Measurements from ENCODE around the gene TARDBP.
"Not testable (repeated sequence)": the region's sequence is repeated elsewhere in the genome, so short reads cannot be mapped to it uniquely, and the experiment has no call there.

TARDBP gene

GRCh38 chr1:11012260-11013159 is at the start of gene TARDBP:
TARDBP (plus strand) TSS chr1:11012654; CDS start chr1:11013728, 1,074 bp downstream.
- peak; percentile 98 for DNase-seq (ENCODE audit: low spot score)

- no peak for DNase-seq (ENCODE audit: low spot score)
These were observed 46.8 kb upstream of the TARDBP start for GRCh38 chr1:10965546-10966226.

- no peak for DNase-seq (ENCODE audit: low spot score)
These were observed 45.4 kb upstream of the TARDBP start for GRCh38 chr1:10967090-10967489.

GRCh38 chr1:10968411-10968826 is 44.0 kb upstream of the TARDBP start:
- no peak for DNase-seq (ENCODE audit: low spot score)

GRCh38 chr1:10969267-10969970 is 43.0 kb upstream of the TARDBP start:
- no peak for DNase-seq (ENCODE audit: low spot score)

GRCh38 chr1:10969971-10970332 is 42.5 kb upstream of the TARDBP start:
- no peak for DNase-seq (ENCODE audit: low spot score)

- no peak for DNase-seq (ENCODE audit: low spot score)
These were observed 38.9 kb upstream of the TARDBP start for GRCh38 chr1:10973552-10973951.

- no peak for DNase-seq (ENCODE audit: low spot score)
These were observed 38.2 kb upstream of the TARDBP start for GRCh38 chr1:10973956-10974881.

GRCh38 chr1:10975567-10976326 is 36.7 kb upstream of the TARDBP start:
- DNase-seq (ENCODE audit: low spot score): no peak

GRCh38 chr1:10978719-10979118 is 33.7 kb upstream of the TARDBP start:
- no peak for DNase-seq (ENCODE audit: low spot score)

GRCh38 chr1:10979483-10979920 is 33.0 kb upstream of the TARDBP start:
- DNase-seq (ENCODE audit: low spot score): no peak

GRCh38 chr1:10980094-10980577 is 32.3 kb upstream of the TARDBP start:
- DNase-seq (ENCODE audit: low spot score): no peak

GRCh38 chr1:10980841-10981727 is 31.4 kb upstream of the TARDBP start:
- no peak for DNase-seq (ENCODE audit: low spot score)

- no peak for DNase-seq (ENCODE audit: low spot score)
These were observed 25.9 kb upstream of the TARDBP start for GRCh38 chr1:10986525-10986890.

GRCh38 chr1:10987840-10988417 is 24.5 kb upstream of the TARDBP start:
- DNase-seq (ENCODE audit: low spot score): no peak

- no peak for DNase-seq (ENCODE audit: low spot score)
These were observed 23.4 kb upstream of the TARDBP start for GRCh38 chr1:10989095-10989494.

- DNase-seq (ENCODE audit: low spot score): not testable (repeated sequence)
These were observed 22.4 kb upstream of the TARDBP start for GRCh38 chr1:10989920-10990516.

- DNase-seq (ENCODE audit: low spot score): no peak
These were observed 21.6 kb upstream of the TARDBP start for GRCh38 chr1:10990828-10991227.

GRCh38 chr1:10992004-10992403 is 20.4 kb upstream of the TARDBP start:
- DNase-seq (ENCODE audit: low spot score): not testable (repeated sequence)
